ENCODE measurements around the gene MCM5. TPM values are rescaled to one million over a fixed set of nuclear protein-coding genes. Genes with fewer than 3 reads are reported as not detected.
"Not testable (repeated sequence)": the region's sequence is repeated elsewhere in the genome, so short reads cannot be mapped to it uniquely, and the experiment has no call there.

Gene MCM5
- total RNA-seq, 6 experiments from 2014 or later: 6.7 to 35.9 (median 13.4) TPM

GRCh38 chr22:35436421-35436820, 36.5 kb downstream of the MCM5 start:
- Histone ChIP-seq H3K4me1 (no peaks in the 10 kb centered on the region), H3K4me3 (no peak overlapping the region), H3K27me3 (no peaks in the 10 kb centered on the region), H3K36me3 (no peaks in the 10 kb centered on the region), H3K9me3 (peaks cover 0 to 4% (median 2%) of the 10 kb centered on the region in 4 donors), H3K27ac (no peak overlapping the region)
- DNase-seq (no peak), ATAC-seq (no peak)
- WGBS (ENCODE audit: insufficient coverage, low coverage, low lambda C conversion rate, missing lambda C conversion rate): 69% methylated on average over 5 of the region's 5 CpGs
- intact Hi-C loops (cut with DNase I): no loop called here
- TF ChIP-seq CTCF (IDR thresholded peaks at IDR 0.05): no peak
- TF ChIP-seq POLR2A (IDR thresholded peaks at IDR 0.05): no peak

- no peak overlapping the region for H3K4me3 ChIP-seq
- TF ChIP-seq CTCF (IDR thresholded peaks at IDR 0.05) (no peak), POLR2A (IDR thresholded peaks at IDR 0.05) (no peak)
- 100% methylated on average over 1 of the region's 2 CpGs for WGBS (ENCODE audit: insufficient coverage, low coverage, low lambda C conversion rate, missing lambda C conversion rate)
- H3K4me1 ChIP-seq: no peaks in the 10 kb centered on the region
- intact Hi-C loops (cut with DNase I): no loop called here
- H3K27ac ChIP-seq: no peak overlapping the region
- ATAC-seq: no peak
- H3K27me3 ChIP-seq: no peaks in the 10 kb centered on the region
- peaks cover 0 to 4% (median 2%) of the 10 kb centered on the region in 4 donors for H3K9me3 ChIP-seq
- no peaks in the 10 kb centered on the region for H3K36me3 ChIP-seq
- DNase-seq: no peak
These were observed 37.1 kb downstream of the MCM5 start for GRCh38 chr22:35437049-35437448.

GRCh38 chr22:35438673-35439364, 38.9 kb downstream of the MCM5 start:
- WGBS (ENCODE audit: insufficient coverage, low coverage, low lambda C conversion rate, missing lambda C conversion rate): 60% methylated on average over 3 of the region's 3 CpGs
- H3K9me3 ChIP-seq; H3K36me3 ChIP-seq; H3K4me3 ChIP-seq; ATAC-seq; H3K27me3 ChIP-seq; H3K4me1 ChIP-seq; intact Hi-C loops (cut with DNase I); DNase-seq; H3K27ac ChIP-seq: not testable (repeated sequence)

- H3K36me3 ChIP-seq: no peaks in the 10 kb centered on the region
- no peak for ATAC-seq
- H3K27me3 ChIP-seq: no peaks in the 10 kb centered on the region
- no peak overlapping the region for H3K27ac ChIP-seq
- TF ChIP-seq CTCF (IDR thresholded peaks at IDR 0.05) (no peak), POLR2A (IDR thresholded peaks at IDR 0.05) (no peak)
- intact Hi-C loops (cut with DNase I): no loop called here
- WGBS (ENCODE audit: insufficient coverage, low coverage, low lambda C conversion rate, missing lambda C conversion rate): 88% methylated on average over 1 of the region's 1 CpG
- H3K4me1 ChIP-seq: no peaks in the 10 kb centered on the region
- DNase-seq: no peak
- H3K9me3 ChIP-seq: no peaks in the 10 kb centered on the region
- H3K4me3 ChIP-seq: no peak overlapping the region
These were observed 39.4 kb downstream of the MCM5 start for GRCh38 chr22:35439365-35439717.

GRCh38 chr22:35440129-35440528, 40.2 kb downstream of the MCM5 start:
- Histone ChIP-seq H3K9me3 (no peaks in the 10 kb centered on the region), H3K4me3 (no peak overlapping the region), H3K27ac (no peak overlapping the region), H3K4me1 (no peaks in the 10 kb centered on the region), H3K36me3 (no peaks in the 10 kb centered on the region), H3K27me3 (no peaks in the 10 kb centered on the region)
- WGBS (ENCODE audit: insufficient coverage, low coverage, low lambda C conversion rate, missing lambda C conversion rate): 80% methylated on average over 1 of the region's 3 CpGs
- TF ChIP-seq CTCF (IDR thresholded peaks at IDR 0.05): no peak
- TF ChIP-seq POLR2A (IDR thresholded peaks at IDR 0.05): no peak
- DNase-seq (no peak), ATAC-seq (no peak)
- intact Hi-C loops (cut with DNase I): no loop called here
